SK-N-SH (cell line): ENCODE data around the gene KRTAP12-1. TPM values are rescaled to one million over a fixed set of nuclear protein-coding genes. Genes with fewer than 3 reads are reported as not detected.

ENCODE experiments used
- CTCF ChIA-PET: fragments of 300-600, 350-600 bp; formaldehyde crosslinking; extraction: SDS; loops from one replicate; lab custom pipeline; 2021; lab: Yijun Ruan, JAX
- POLR2A ChIA-PET: fragments of 350-600 bp; sonication (Branson Sonifier 250); formaldehyde crosslinking; extraction: SDS; loops from one replicate; lab custom pipeline; 2020; ENCODE audit warnings: antibody characterized with exemption, inconsistent platforms; lab: Yijun Ruan, JAX
- DNase-seq: peaks from one replicate; pipeline ENCODE4 v3.0.0; 2012
- H2AFZ ChIP-seq: fragments of 200-600 bp; sonication (generic); 2 replicates; pipeline ENCODE4 v1.8.1; 2016; ENCODE audit warnings: antibody characterized with exemption, mild to moderate bottlenecking, low read depth
- H3F3A ChIP-seq: fragments of 200-600 bp; sonication (generic); replicated peaks from 2 replicates; pipeline ENCODE3; 2016; ENCODE audit warnings: antibody characterized with exemption, mild to moderate bottlenecking; ENCODE audit not compliant: insufficient read depth
- H3K27ac ChIP-seq, 2 experiments: fragments of 200-500 bp in 1 of 2; fragments of 200-600 bp in 1 of 2; sonication (Bioruptor generic) in 1 of 2; sonication (generic), shearing (Covaris generic) in 1 of 2; 2 replicates each; pipeline versions ENCODE4 v1.5.1 to v1.6.1; 2014 to 2016; ENCODE audit warnings: low read depth in 2 of 2, inconsistent platforms in 1 of 2, low read length in 1 of 2, mild to moderate bottlenecking in 1 of 2, mixed read lengths in 1 of 2
- H3K27me3 ChIP-seq: fragments of 200-600 bp; sonication (generic), shearing (Covaris generic); 2 replicates; pipeline ENCODE4 v1.6.1; 2016; ENCODE audit warnings: mixed run types; ENCODE audit not compliant: insufficient read depth
- H3K36me3 ChIP-seq, 2 experiments: fragments of 200-500 bp in 1 of 2; fragments of 200-600 bp in 1 of 2; sonication (Bioruptor generic) in 1 of 2; sonication (generic) in 1 of 2; replicated peaks in 1 of 2; 2 replicates each; pipeline versions ENCODE3 to v1.5.1; 2014 to 2016; ENCODE audit warnings: low read length in 1 of 2, mild to moderate bottlenecking in 1 of 2; ENCODE audit not compliant: insufficient read depth in 2 of 2, control insufficient read depth in 1 of 2
- H3K4me1 ChIP-seq, 2 experiments: fragments of 200-500 bp in 1 of 2; fragments of 200-600 bp in 1 of 2; sonication (Bioruptor generic) in 1 of 2; sonication (generic), shearing (Covaris generic) in 1 of 2; 2 replicates each; pipeline versions ENCODE4 v1.5.1 to v1.6.1; 2014 to 2016; ENCODE audit warnings: low read depth in 1 of 2, low read length in 1 of 2, mixed run types in 1 of 2; ENCODE audit not compliant: insufficient read depth in 2 of 2, control insufficient read depth in 1 of 2
- H3K4me2 ChIP-seq: fragments of 200-600 bp; sonication (generic), shearing (Covaris generic); 2 replicates; pipeline ENCODE4 v1.6.1; 2017; ENCODE audit warnings: mixed run types
- H3K4me3 ChIP-seq, 2 experiments: fragments of 200-500 bp in 1 of 2; fragments of 200-600 bp in 1 of 2; sonication (Bioruptor generic) in 1 of 2; sonication (generic), shearing (Covaris generic) in 1 of 2; 2 replicates each; pipeline versions ENCODE4 v1.5.1 to v1.8.1; 2014 to 2016; ENCODE audit warnings: low read depth in 2 of 2, inconsistent platforms in 1 of 2, low read length in 1 of 2, mild to moderate bottlenecking in 1 of 2, mixed read lengths in 1 of 2, moderate library complexity in 1 of 2
- H3K79me2 ChIP-seq: fragments of 200-600 bp; sonication (generic); 2 replicates; pipeline ENCODE4 v1.8.1; 2017; ENCODE audit warnings: mild to moderate bottlenecking; ENCODE audit not compliant: insufficient read depth
- H3K9ac ChIP-seq: fragments of 200-600 bp; sonication (generic); 2 replicates; pipeline ENCODE4 v1.6.1; 2017; ENCODE audit warnings: mixed run types
- H3K9me2 ChIP-seq: fragments of 200-600 bp; sonication (generic); 2 replicates; pipeline ENCODE4 v1.6.1; 2017; ENCODE audit warnings: mixed run types
- H3K9me3 ChIP-seq: fragments of 200-600 bp; sonication (generic); 2 replicates; pipeline ENCODE4 v1.6.1; 2017; ENCODE audit warnings: mixed run types, mild to moderate bottlenecking, moderate library complexity
- H4K20me1 ChIP-seq: fragments of 200-600 bp; sonication (generic); 2 replicates; pipeline ENCODE4 v1.6.1; 2017; ENCODE audit warnings: mild to moderate bottlenecking, mixed run types; ENCODE audit not compliant: insufficient read depth
- EP300 ChIP-seq, 2 experiments: IDR thresholded peaks; 2 replicates each; pipeline versions ENCODE4 v1.4.0 to v1.6.1; 2012; ENCODE audit warnings: borderline replicate concordance in 1 of 2, low read depth in 1 of 2, low read length in 1 of 2
- EZH2phosphoT487 ChIP-seq: fragments of 200-600 bp; sonication (generic); IDR thresholded peaks from 2 replicates; pipeline ENCODE4 v1.6.1; 2017; ENCODE audit warnings: low read depth, mixed run types, mild to moderate bottlenecking, antibody characterized with exemption, moderate library complexity, borderline replicate concordance
- FOXJ3 ChIP-seq: sonication (generic); formaldehyde crosslinking; IDR thresholded peaks from 2 replicates; pipeline ENCODE4 v1.5.1; 2020; ENCODE audit warnings: mild to moderate bottlenecking, missing genetic modification reagents
- FOXM1 ChIP-seq: IDR thresholded peaks from 2 replicates; pipeline ENCODE4 v1.4.0; 2012; ENCODE audit warnings: low read depth, mild to moderate bottlenecking
- GABPA ChIP-seq: IDR thresholded peaks from 2 replicates; pipeline ENCODE4 v1.4.0; 2012; ENCODE audit warnings: low read depth, mild to moderate bottlenecking
- JUND ChIP-seq: IDR thresholded peaks from 2 replicates; pipeline ENCODE4 v1.4.0; 2012
- MEF2A ChIP-seq: IDR thresholded peaks from 2 replicates; pipeline ENCODE4 v1.4.0; 2012; ENCODE audit warnings: low read depth, borderline replicate concordance
- NRF1 ChIP-seq: IDR thresholded peaks from 2 replicates; pipeline ENCODE4 v1.6.1; 2012; ENCODE audit warnings: low read depth, mild to moderate bottlenecking, low read length
- RAD21 ChIP-seq: IDR thresholded peaks from 2 replicates; pipeline ENCODE4 v1.6.1; 2012; ENCODE audit warnings: mild to moderate bottlenecking, low read length
- RCOR1 ChIP-seq: fragments of 150-350 bp; IDR thresholded peaks from 2 replicates; pipeline ENCODE4 v1.6.1; 2017; ENCODE audit warnings: antibody characterized with exemption, low read length
- RFX5 ChIP-seq: IDR thresholded peaks from 2 replicates; pipeline ENCODE4 v1.6.1; 2012; ENCODE audit warnings: mild to moderate bottlenecking, improper control_type of control experiment, low read length
- RXRA ChIP-seq: IDR thresholded peaks from 2 replicates; pipeline ENCODE4 v1.4.0; 2012; ENCODE audit warnings: low read depth, mild to moderate bottlenecking, borderline replicate concordance
- SMC3 ChIP-seq: IDR thresholded peaks from 2 replicates; pipeline ENCODE4 v1.6.1; 2012; ENCODE audit warnings: low read depth, low read length, improper control_type of control experiment
- TCF12 ChIP-seq: IDR thresholded peaks from 2 replicates; pipeline ENCODE4 v1.4.0; 2012
- YY1 ChIP-seq: IDR thresholded peaks from 2 replicates; pipeline ENCODE4 v1.4.0; 2012; ENCODE audit warnings: low read depth, mild to moderate bottlenecking
- WGBS: methylation state at CpG from one replicate; pipeline ENCODE4 v1.1.6; 2017; ENCODE audit warnings: low lambda C conversion rate; 5-methylcytosine and 5-hydroxymethylcytosine counted together
- polyA plus RNA-seq, 3 experiments: library from polyadenylated mRNA; depleted of rRNA; stranded (reverse); fragments of >200 nt; gene quantifications; 2 replicates each; pipeline ENCODE4 v1.2.3, GENCODE V29; 2012
- TF ChIP-seq, protein P1 (sequence below): fragments of 150-350 bp; IDR thresholded peaks from 2 replicates; pipeline ENCODE4 v1.6.1; 2017; ENCODE audit warnings: antibody characterized with exemption, low read length, low read depth, borderline replicate concordance
- TF ChIP-seq, protein P2 (sequence below): fragments of 150-350 bp; IDR thresholded peaks from 2 replicates; pipeline ENCODE4 v1.6.1; 2016; ENCODE audit warnings: mild to moderate bottlenecking, low read depth, low read length
- TF ChIP-seq, protein P3 (sequence below): IDR thresholded peaks from 2 replicates; pipeline ENCODE4 v1.4.0; 2012; ENCODE audit warnings: low read depth, borderline replicate concordance
- TF ChIP-seq, protein P4 (sequence below): fragments of 200-600 bp; sonication (generic); IDR thresholded peaks from 2 replicates; pipeline ENCODE4 v1.6.1; 2017; ENCODE audit warnings: antibody characterized with exemption, mild to moderate bottlenecking, moderate library complexity

KRTAP12-1 gene
- polyA plus RNA-seq, 1 of the 3 experiments (the other 2 are of a cell fraction): not detected

DNA sequence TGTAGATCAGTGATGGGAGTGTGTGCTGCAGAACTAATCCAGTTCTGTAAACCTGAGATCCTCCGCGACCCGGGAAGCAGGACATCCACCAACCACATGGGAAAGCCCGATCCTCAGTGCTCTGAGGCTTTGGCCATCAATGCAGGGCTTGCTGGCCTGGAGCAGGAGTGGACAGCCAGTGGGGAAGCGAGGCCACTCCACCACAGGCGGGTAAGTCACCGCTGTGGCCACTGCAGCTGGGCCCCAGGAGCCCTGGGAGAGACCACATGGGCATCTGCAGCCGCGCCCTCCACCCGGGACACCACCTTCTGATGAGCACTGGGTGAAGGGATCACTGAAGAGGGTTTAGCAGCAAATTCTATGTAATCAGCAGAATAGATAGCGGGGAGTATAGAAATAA, 811 bp downstream of the KRTAP12-1 start:
- POLR2A ChIA-PET: no interaction called here
- Histone ChIP-seq H4K20me1 (no peaks in the 10 kb centered on the region), H3K27ac (no peak overlapping the region), H3F3A (no peaks in the 10 kb centered on the region), H3K4me2 (no peak overlapping the region), H3K9ac (no peak overlapping the region), H3K9me3 (no peaks in the 10 kb centered on the region), H3K4me1 (no peaks in the 10 kb centered on the region), H3K4me3 (no peak overlapping the region), H3K79me2 (no peaks in the 10 kb centered on the region)
- WGBS: 13% methylated on average over 11 of the region's 11 CpGs
- TF ChIP-seq JUND (no peak), EZH2phosphoT487 (no peak), RCOR1 (no peak), RXRA (no peak), FOXM1 (no peak), RFX5 (no peak), YY1 (no peak), RAD21 (no peak), NRF1 (no peak), TCF12 (no peak), GABPA (no peak), SMC3 (no peak), FOXJ3 (CRISPR knock-in tag) (no peak), MEF2A (no peak), EP300 (IDR thresholded peaks at IDR 0.05; ENCODE audit: borderline replicate concordance in 1 of 2, low read depth in 1 of 2, low read length in 1 of 2) (no peak)
- TF ChIP-seq, protein P1, sequence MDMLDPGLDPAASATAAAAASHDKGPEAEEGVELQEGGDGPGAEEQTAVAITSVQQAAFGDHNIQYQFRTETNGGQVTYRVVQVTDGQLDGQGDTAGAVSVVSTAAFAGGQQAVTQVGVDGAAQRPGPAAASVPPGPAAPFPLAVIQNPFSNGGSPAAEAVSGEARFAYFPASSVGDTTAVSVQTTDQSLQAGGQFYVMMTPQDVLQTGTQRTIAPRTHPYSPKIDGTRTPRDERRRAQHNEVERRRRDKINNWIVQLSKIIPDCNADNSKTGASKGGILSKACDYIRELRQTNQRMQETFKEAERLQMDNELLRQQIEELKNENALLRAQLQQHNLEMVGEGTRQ: no peak
- TF ChIP-seq, protein P2, sequence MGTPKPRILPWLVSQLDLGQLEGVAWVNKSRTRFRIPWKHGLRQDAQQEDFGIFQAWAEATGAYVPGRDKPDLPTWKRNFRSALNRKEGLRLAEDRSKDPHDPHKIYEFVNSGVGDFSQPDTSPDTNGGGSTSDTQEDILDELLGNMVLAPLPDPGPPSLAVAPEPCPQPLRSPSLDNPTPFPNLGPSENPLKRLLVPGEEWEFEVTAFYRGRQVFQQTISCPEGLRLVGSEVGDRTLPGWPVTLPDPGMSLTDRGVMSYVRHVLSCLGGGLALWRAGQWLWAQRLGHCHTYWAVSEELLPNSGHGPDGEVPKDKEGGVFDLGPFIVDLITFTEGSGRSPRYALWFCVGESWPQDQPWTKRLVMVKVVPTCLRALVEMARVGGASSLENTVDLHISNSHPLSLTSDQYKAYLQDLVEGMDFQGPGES: no peak
- TF ChIP-seq, protein P3, sequence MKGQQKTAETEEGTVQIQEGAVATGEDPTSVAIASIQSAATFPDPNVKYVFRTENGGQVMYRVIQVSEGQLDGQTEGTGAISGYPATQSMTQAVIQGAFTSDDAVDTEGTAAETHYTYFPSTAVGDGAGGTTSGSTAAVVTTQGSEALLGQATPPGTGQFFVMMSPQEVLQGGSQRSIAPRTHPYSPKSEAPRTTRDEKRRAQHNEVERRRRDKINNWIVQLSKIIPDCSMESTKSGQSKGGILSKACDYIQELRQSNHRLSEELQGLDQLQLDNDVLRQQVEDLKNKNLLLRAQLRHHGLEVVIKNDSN: no peak
- TF ChIP-seq, protein P4, sequence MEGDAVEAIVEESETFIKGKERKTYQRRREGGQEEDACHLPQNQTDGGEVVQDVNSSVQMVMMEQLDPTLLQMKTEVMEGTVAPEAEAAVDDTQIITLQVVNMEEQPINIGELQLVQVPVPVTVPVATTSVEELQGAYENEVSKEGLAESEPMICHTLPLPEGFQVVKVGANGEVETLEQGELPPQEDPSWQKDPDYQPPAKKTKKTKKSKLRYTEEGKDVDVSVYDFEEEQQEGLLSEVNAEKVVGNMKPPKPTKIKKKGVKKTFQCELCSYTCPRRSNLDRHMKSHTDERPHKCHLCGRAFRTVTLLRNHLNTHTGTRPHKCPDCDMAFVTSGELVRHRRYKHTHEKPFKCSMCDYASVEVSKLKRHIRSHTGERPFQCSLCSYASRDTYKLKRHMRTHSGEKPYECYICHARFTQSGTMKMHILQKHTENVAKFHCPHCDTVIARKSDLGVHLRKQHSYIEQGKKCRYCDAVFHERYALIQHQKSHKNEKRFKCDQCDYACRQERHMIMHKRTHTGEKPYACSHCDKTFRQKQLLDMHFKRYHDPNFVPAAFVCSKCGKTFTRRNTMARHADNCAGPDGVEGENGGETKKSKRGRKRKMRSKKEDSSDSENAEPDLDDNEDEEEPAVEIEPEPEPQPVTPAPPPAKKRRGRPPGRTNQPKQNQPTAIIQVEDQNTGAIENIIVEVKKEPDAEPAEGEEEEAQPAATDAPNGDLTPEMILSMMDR: no peak
- TF ChIP-seq, all 33 proteins: peak for 0
- CTCF ChIA-PET: interaction anchor here (1.1 kb wide), 1 partner anchor 10 kb away, joined by 3 read pairs; no protein-coding TSS in a partner anchor
- H2AFZ ChIP-seq: no peak overlapping the region
- H3K27me3 ChIP-seq: peaks cover 38% of the 10 kb centered on the region
- DNase-seq: no peak
- no peaks in the 10 kb centered on the region for H3K9me2 ChIP-seq
- H3K36me3 ChIP-seq: no peaks in the 10 kb centered on the region
